Endodermal cell (in vitro differentiated cells): ENCODE results near the gene SH3BP4. TPM values are rescaled to one million over a fixed set of nuclear protein-coding genes. Genes with fewer than 3 reads are reported as not detected.

Experiments
- DNase-seq: peaks from one replicate; pipeline ENCODE4 v3.0.0-alpha.2; 2017
- H3K27ac ChIP-seq: 2 replicates; pipeline ENCODE4 v1.5.1; 2013; ENCODE audit warnings: mild to moderate bottlenecking, low read depth, low read length, moderate library complexity
- H3K27me3 ChIP-seq: 2 replicates; pipeline ENCODE4 v1.6.1; 2013; ENCODE audit warnings: mild to moderate bottlenecking, low read length, moderate library complexity; ENCODE audit not compliant: insufficient read depth, control insufficient read depth, poor library complexity, severe bottlenecking
- H3K36me3 ChIP-seq: 2 replicates; pipeline ENCODE4 v1.7.0; 2013; ENCODE audit warnings: mild to moderate bottlenecking, low read length, moderate library complexity; ENCODE audit not compliant: control insufficient read depth, insufficient read depth
- H3K4me1 ChIP-seq: one replicate; pipeline ENCODE4 v1.7.0; 2013; ENCODE audit warnings: low read length; ENCODE audit not compliant: control insufficient read depth, insufficient read depth
- H3K4me3 ChIP-seq: 2 replicates; pipeline ENCODE4 v1.5.1; 2013; ENCODE audit warnings: mild to moderate bottlenecking, low read length, moderate library complexity
- H3K9ac ChIP-seq: 2 replicates; pipeline ENCODE4 v1.6.1; 2013; ENCODE audit warnings: mild to moderate bottlenecking, low read length, moderate library complexity; ENCODE audit not compliant: poor library complexity, severe bottlenecking; ENCODE audit errors: extremely low read depth
- H3K9me3 ChIP-seq: 2 replicates; pipeline ENCODE4 v1.6.1; 2013; ENCODE audit warnings: mild to moderate bottlenecking, low read length, moderate library complexity; ENCODE audit not compliant: control insufficient read depth
- H3K27ac Mint-ChIP-seq: 2 replicates; pipeline ENCODE4 v1.8.0; 2020; ENCODE audit warnings: mixed read lengths
- H3K27me3 Mint-ChIP-seq: 2 replicates; pipeline ENCODE4 v1.8.0; 2021; ENCODE audit warnings: mild to moderate bottlenecking, mixed read lengths; ENCODE audit not compliant: insufficient read depth
- H3K36me3 Mint-ChIP-seq: 2 replicates; pipeline ENCODE4 v1.8.0; 2020; ENCODE audit warnings: low read depth, mixed read lengths
- H3K4me1 Mint-ChIP-seq: 2 replicates; pipeline ENCODE4 v1.8.0; 2020; ENCODE audit warnings: mixed read lengths
- H3K4me3 Mint-ChIP-seq: 2 replicates; pipeline ENCODE4 v1.8.0; 2020; ENCODE audit warnings: mild to moderate bottlenecking, moderate library complexity, mixed read lengths
- H3K9me3 Mint-ChIP-seq: 2 replicates; pipeline ENCODE4 v1.8.0; 2020; ENCODE audit warnings: mild to moderate bottlenecking, mixed read lengths
- CTCF ChIP-seq: fragments of 200-600 bp; sonication (generic); conservative IDR thresholded peaks from 2 replicates; pipeline ENCODE4 v1.5.0; 2021; ENCODE audit warnings: antibody characterized with exemption, mild to moderate bottlenecking
- WGBS, 2 experiments: methylation state at CpG; one replicate each; pipeline versions ENCODE4 v1.1.5 to v1.1.7; 2013; ENCODE audit warnings: missing lambda C conversion rate in 2 of 2, mixed read lengths in 1 of 2; ENCODE audit not compliant: insufficient coverage in 1 of 2, insufficient read length in 1 of 2; 5-methylcytosine and 5-hydroxymethylcytosine counted together
- total RNA-seq, 2 donors: library from RNA; stranded (reverse); fragmentation: NEBNext Ultra II Directional in 1 of 2; extraction: Animal tissue kit (Norgen Biotek cat#: 25700) in 1 of 2; gene quantifications; 2 replicates in 1 of 2; 3 replicates in 1 of 2; pipeline ENCODE4 v1.2.1, GENCODE V29; 2021

SH3BP4 gene
- total RNA-seq, 2 donors from 2014 or later: 49.1 to 53.4 TPM

- peak overlapping the region; percentile 31 for H3K27ac Mint-ChIP-seq
- peaks cover 17% of the 10 kb centered on the region for H3K36me3 Mint-ChIP-seq
- Histone ChIP-seq H3K4me1 (peaks cover 10% of the 10 kb centered on the region), H3K4me3 (no peak overlapping the region), H3K27me3 (no peaks in the 10 kb centered on the region), H3K9ac (no peak overlapping the region), H3K36me3 (peaks cover 41% of the 10 kb centered on the region), H3K9me3 (no peaks in the 10 kb centered on the region), H3K27ac (no peak overlapping the region)
- no peak for TF ChIP-seq CTCF
- DNase-seq: peak; percentile 47
- H3K4me3 Mint-ChIP-seq: no peak overlapping the region
- no peaks in the 10 kb centered on the region for H3K27me3 Mint-ChIP-seq
- 93 to 99% methylated on average over 7 to 14 of the region's 14 CpGs for WGBS, 2 experiments
- H3K4me1 Mint-ChIP-seq: peaks cover 24% of the 10 kb centered on the region
- no peaks in the 10 kb centered on the region for H3K9me3 Mint-ChIP-seq
Measured at GRCh38 chr2:234967201-234967869, 15.5 kb downstream of the SH3BP4 start.

- H3K4me1 Mint-ChIP-seq: peaks cover 27% of the 10 kb centered on the region
- 91 to 95% methylated on average over 4 to 5 of the region's 5 CpGs for WGBS, 2 experiments
- H3K36me3 Mint-ChIP-seq: peaks cover 17% of the 10 kb centered on the region
Measured at GRCh38 chr2:234967870-234968208, 16.0 kb downstream of the SH3BP4 start.

GRCh38 chr2:234968631-234969305 lies 17.0 kb downstream of the SH3BP4 start:
- Mint-ChIP-seq H3K9me3 (no peaks in the 10 kb centered on the region), H3K4me1 (peaks cover 32% of the 10 kb centered on the region), H3K27me3 (no peaks in the 10 kb centered on the region), H3K4me3 (no peak overlapping the region), H3K27ac (peak overlapping the region; percentile 44), H3K36me3 (peaks cover 17% of the 10 kb centered on the region)
- WGBS, 2 experiments: 76 to 90% methylated on average over 7 to 14 of the region's 14 CpGs
- Histone ChIP-seq H3K36me3 (peaks cover 48% of the 10 kb centered on the region), H3K27me3 (no peaks in the 10 kb centered on the region), H3K9me3 (no peaks in the 10 kb centered on the region), H3K4me1 (peaks cover 10% of the 10 kb centered on the region), H3K9ac (no peak overlapping the region), H3K4me3 (no peak overlapping the region), H3K27ac (peak overlapping the region; percentile 74)
- no peak for DNase-seq
- TF ChIP-seq CTCF: no peak

More at GRCh38 chr2:234967870-234968208, 16.0 kb downstream of the SH3BP4 start:
- Mint-ChIP-seq H3K4me3 (no peak overlapping the region), H3K27me3 (no peaks in the 10 kb centered on the region), H3K9me3 (no peaks in the 10 kb centered on the region), H3K27ac (no peak overlapping the region)
- no peak overlapping the region for H3K9ac ChIP-seq
- DNase-seq: peak; percentile 37
- no peak overlapping the region for H3K4me3 ChIP-seq
- no peaks in the 10 kb centered on the region for H3K27me3 ChIP-seq
- no peak for TF ChIP-seq CTCF
- H3K27ac ChIP-seq: no peak overlapping the region
- no peaks in the 10 kb centered on the region for H3K9me3 ChIP-seq
- H3K36me3 ChIP-seq: peaks cover 44% of the 10 kb centered on the region
- peaks cover 10% of the 10 kb centered on the region for H3K4me1 ChIP-seq
